ENCODE results near the gene CAST. TPM values are rescaled to one million over a fixed set of nuclear protein-coding genes. Genes with fewer than 3 reads are reported as not detected.

The CAST gene
- total and polyA plus RNA-seq, 7 experiments from 2014 or later = 31.1 to 298 (median 114) TPM

DNA sequence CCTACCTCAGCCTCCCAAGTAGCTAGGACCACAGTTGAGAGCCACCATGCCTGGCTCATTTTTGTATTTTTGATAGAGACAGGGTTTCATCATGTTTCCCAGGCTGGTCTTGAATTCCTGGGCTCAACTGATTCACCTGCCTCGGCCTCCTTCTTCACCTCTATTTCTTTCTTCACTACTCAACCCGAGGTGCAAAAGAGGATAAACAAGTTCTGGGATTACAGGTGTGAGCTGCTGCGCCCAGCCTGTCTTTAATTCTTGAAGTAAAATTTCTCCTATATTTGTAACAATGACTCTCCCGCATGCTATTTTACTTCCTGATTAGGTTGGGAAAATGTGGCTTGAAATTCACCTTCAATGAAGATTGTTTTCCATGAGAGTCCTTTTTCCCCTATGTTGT is 46.4 kb downstream of the CAST start:
- Mint-ChIP-seq H3K4me1 (peaks cover 21 to 72% (median 41%) of the 10 kb centered on the region in 7 donors), H3K4me3 (no peak overlapping the region), H3K9me3 (no peaks in the 10 kb centered on the region)

DNA sequence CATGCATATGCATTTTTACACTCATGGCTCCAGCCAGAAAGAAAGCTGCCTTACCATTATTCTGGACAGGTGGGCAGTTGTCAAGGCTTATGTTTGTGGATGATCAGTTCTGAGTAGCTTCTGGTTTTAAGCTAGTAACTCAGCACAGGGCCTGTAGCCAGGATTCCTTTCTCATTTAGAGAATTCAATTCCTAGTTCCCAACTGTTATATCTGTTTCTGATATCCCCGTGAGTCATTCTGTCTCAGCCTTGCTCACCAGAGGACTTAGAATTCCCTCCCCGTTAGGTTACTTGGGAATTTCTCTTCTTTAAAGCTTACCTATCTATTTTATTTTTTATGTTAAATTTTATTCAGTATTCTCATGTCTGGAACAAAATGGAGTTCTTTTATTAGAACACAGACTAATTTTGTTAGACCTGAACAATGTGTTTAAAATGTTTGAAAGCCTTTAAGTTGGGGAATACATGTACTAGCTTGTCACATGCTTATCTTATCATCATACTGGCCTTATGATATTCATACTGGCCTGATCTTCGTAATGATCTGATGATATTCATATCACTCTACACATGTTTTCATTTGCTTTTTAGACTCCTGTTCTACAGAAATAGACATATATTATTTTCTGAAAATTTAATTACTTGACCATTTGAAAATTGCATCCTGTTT is 47.1 kb downstream of the CAST start:
- ChIA-PET CTCF (no interaction called here), POLR2A (no interaction called here)
- ATAC-seq = no peak
- no peak for DNase-seq
- H3K36me3 Mint-ChIP-seq = peaks cover 0 to 13% (median 8%) of the 10 kb centered on the region in 5 donors
- Histone ChIP-seq H3K9me3 (ENCODE audit: control insufficient read depth in 2 of 3, low read length in 3 of 3) (no peaks in the 10 kb centered on the region), H3K27me3 (ENCODE audit: control insufficient read depth in 2 of 2, insufficient read depth in 2 of 2, low read length in 2 of 2) (no peaks in the 10 kb centered on the region), H3K4me1 (ENCODE audit: control insufficient read depth in 2 of 2, insufficient read depth in 2 of 2, low read length in 2 of 2) (peaks cover under 1 to 8% of the 10 kb centered on the region in 2 donors), H3K36me3 (ENCODE audit: control insufficient read depth in 2 of 3, insufficient read depth in 3 of 3, low read length in 3 of 3) (no peaks in the 10 kb centered on the region), H3K27ac (ENCODE audit: low read depth, low read length) (no peak overlapping the region), H3K4me3 (ENCODE audit: low read length) (no peak overlapping the region)
- no peaks in the 10 kb centered on the region for H3K27me3 Mint-ChIP-seq
- intact Hi-C loops (cut with micrococcal nuclease) = no loop called here
- no peaks in the 10 kb centered on the region for H3K9me3 Mint-ChIP-seq
- H3K27ac Mint-ChIP-seq = no peak overlapping the region
- H3K4me1 Mint-ChIP-seq = peaks cover 17 to 69% (median 34%) of the 10 kb centered on the region in 7 donors
- no peak overlapping the region for H3K4me3 Mint-ChIP-seq

More for the DNA sequence above, 46.4 kb downstream of the CAST start:
- intact Hi-C loops (cut with micrococcal nuclease) = no loop called here
- peaks cover 7 to 8% of the 10 kb centered on the region in 2 donors for H3K4me1 ChIP-seq (ENCODE audit: control insufficient read depth in 2 of 2, insufficient read depth in 2 of 2, low read length in 2 of 2)
- no peaks in the 10 kb centered on the region for H3K9me3 ChIP-seq (ENCODE audit: control insufficient read depth in 2 of 3, low read length in 3 of 3)
- no peaks in the 10 kb centered on the region for H3K27me3 ChIP-seq (ENCODE audit: control insufficient read depth in 2 of 2, insufficient read depth in 2 of 2, low read length in 2 of 2)
- CTCF ChIA-PET = no interaction called here
- no peak overlapping the region for H3K27ac ChIP-seq (ENCODE audit: low read depth, low read length)
- H3K36me3 ChIP-seq (ENCODE audit: control insufficient read depth in 2 of 3, insufficient read depth in 3 of 3, low read length in 3 of 3) = no peaks in the 10 kb centered on the region
- Mint-ChIP-seq H3K36me3 (peaks cover 0 to 13% (median 8%) of the 10 kb centered on the region in 5 donors), H3K27me3 (no peaks in the 10 kb centered on the region), H3K27ac (peak overlapping the region in 3 of 9 donors; percentile 19 to 45 (median 41))
- DNase-seq (no peak), ATAC-seq (no peak)
- H3K4me3 ChIP-seq (ENCODE audit: low read length) = no peak overlapping the region
- POLR2A ChIA-PET = no interaction called here

DNA sequence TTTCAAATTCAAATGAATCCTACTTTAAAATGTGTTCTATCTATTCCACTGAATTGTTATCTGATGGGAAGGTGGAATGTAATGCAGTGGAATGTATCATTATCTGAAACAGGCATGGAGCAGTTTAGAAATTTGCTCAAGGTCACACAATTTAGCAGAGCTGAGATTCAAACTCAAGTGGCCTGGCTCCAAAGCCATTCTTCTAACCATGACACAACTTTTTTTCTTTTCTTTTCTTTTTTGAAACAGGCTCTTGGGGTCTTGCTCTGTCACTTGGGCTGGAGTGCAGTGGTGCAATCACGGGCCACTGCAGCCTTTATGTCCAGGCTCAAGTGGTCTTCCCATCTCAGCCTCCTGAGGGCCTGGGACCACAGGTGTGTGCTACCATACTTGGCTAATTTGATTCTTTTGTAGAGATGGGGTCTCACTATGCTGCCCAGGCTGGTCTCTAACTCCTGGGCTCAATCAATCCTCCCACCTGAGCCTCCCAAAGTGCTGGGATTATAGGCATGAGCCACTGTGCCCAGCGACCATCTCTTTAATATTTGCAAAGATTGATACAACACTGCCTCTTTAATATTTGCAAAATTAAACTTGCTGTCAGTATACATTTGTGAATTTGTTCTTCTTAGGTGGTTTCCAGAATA is 50.0 kb downstream of the CAST start:
- Mint-ChIP-seq H3K4me1 (peaks cover 26 to 73% (median 40%) of the 10 kb centered on the region in 7 donors), H3K36me3 (peaks cover 0 to 17% (median 9%) of the 10 kb centered on the region in 5 donors), H3K27ac (peak overlapping the region in 3 of 9 donors; percentile 21 to 74 (median 65)), H3K9me3 (no peaks in the 10 kb centered on the region), H3K4me3 (no peak overlapping the region), H3K27me3 (no peaks in the 10 kb centered on the region)
- Histone ChIP-seq H3K36me3 (ENCODE audit: control insufficient read depth in 2 of 3, insufficient read depth in 3 of 3, low read length in 3 of 3) (no peaks in the 10 kb centered on the region), H3K9me3 (ENCODE audit: control insufficient read depth in 2 of 3, low read length in 3 of 3) (no peaks in the 10 kb centered on the region), H3K4me3 (ENCODE audit: low read length) (no peak overlapping the region), H3K4me1 (ENCODE audit: control insufficient read depth in 2 of 2, insufficient read depth in 2 of 2, low read length in 2 of 2) (peaks cover 6 to 17% of the 10 kb centered on the region in 2 donors), H3K27ac (ENCODE audit: low read depth, low read length) (no peak overlapping the region), H3K27me3 (ENCODE audit: control insufficient read depth in 2 of 2, insufficient read depth in 2 of 2, low read length in 2 of 2) (no peaks in the 10 kb centered on the region)
- CTCF ChIA-PET = interaction anchor here (0.8 kb wide), 1 partner anchor 98 kb away, joined by 3 read pairs; no protein-coding TSS in a partner anchor
- intact Hi-C loops (cut with micrococcal nuclease) = no loop called here
- no peak for DNase-seq
- ATAC-seq = no peak
- POLR2A ChIA-PET = no interaction called here

DNA sequence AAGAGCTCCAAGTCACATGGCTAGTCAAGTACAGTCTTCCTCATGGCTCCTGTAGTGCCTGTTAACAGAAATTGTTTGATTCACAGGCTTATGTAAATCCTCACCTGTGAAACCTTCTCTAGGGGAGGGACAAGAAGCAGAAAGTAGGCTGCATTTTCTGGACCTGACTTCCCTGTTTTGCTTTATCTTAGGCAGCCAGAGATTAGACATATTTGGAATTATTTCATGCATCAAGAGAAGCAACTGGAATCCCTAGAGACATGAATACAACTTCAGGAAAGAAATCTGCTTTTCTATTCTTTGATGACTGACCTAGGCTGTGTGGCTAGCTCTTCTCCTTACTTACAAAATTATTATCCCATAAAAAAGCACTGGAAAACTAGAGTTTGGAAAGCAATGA is 52.3 kb downstream of the CAST start:
- peak overlapping the region; percentile 29 for H3K27ac ChIP-seq (ENCODE audit: low read depth, low read length)
- Mint-ChIP-seq H3K4me3 (peak overlapping the region in 2 of 10 donors; percentile 3 to 48), H3K27ac (peak overlapping the region; percentile 35 to 89 (median 80)), H3K27me3 (no peaks in the 10 kb centered on the region), H3K9me3 (no peaks in the 10 kb centered on the region), H3K4me1 (peaks cover 32 to 78% (median 55%) of the 10 kb centered on the region in 7 donors), H3K36me3 (peaks cover 0 to 20% (median 18%) of the 10 kb centered on the region in 5 donors)
- H3K27me3 ChIP-seq (ENCODE audit: control insufficient read depth in 2 of 2, insufficient read depth in 2 of 2, low read length in 2 of 2) = no peaks in the 10 kb centered on the region
- ATAC-seq (no peak), DNase-seq (no peak)
- no peaks in the 10 kb centered on the region for H3K9me3 ChIP-seq (ENCODE audit: control insufficient read depth in 2 of 3, low read length in 3 of 3)
- H3K4me3 ChIP-seq (ENCODE audit: low read length) = no peak overlapping the region
- POLR2A ChIA-PET = interaction anchor here (1.1 to 1.3 kb wide), 2 partner anchors 11 to 53 kb away, joined by 3 to 6 read pairs; no protein-coding TSS in a partner anchor
- peaks cover 6 to 17% of the 10 kb centered on the region in 2 donors for H3K4me1 ChIP-seq (ENCODE audit: control insufficient read depth in 2 of 2, insufficient read depth in 2 of 2, low read length in 2 of 2)
- H3K36me3 ChIP-seq (ENCODE audit: control insufficient read depth in 2 of 3, insufficient read depth in 3 of 3, low read length in 3 of 3) = no peaks in the 10 kb centered on the region
- CTCF ChIA-PET = interaction anchor here (1.1 to 1.5 kb wide), 3 partner anchors 15 to 369 kb away, joined by 3 to 4 read pairs (median 3); no protein-coding TSS in a partner anchor
- intact Hi-C loops (cut with micrococcal nuclease) = loop anchor here (1.0 to 2.0 kb wide), 3 partner anchors 11 to 20 kb away; no protein-coding TSS in a partner anchor

DNA sequence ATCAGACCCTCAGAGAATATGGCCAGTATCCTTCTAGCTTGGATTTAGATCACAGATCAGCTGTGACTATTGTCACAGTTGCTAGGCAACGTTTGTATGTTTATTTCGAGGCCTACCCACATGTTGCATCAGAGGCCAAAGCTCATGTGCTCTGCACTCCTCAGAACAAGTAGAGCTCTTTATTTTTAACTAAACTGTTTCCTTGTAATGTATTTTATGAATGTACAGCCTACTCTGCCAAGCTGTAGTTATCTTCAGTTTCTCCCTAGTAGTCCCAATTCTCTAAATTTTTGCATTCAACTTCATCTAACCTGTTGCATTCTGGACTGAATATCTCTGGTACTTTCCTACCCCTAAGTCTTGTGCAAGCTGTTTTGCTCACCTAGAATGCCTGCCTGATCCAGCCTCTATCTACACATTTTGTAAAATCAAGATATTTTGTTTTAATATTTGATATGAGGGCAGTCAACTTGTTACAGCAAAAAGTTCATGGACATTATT is 52.8 kb downstream of the CAST start:
- Mint-ChIP-seq H3K4me3 (peak overlapping the region in 3 of 10 donors; percentile 3 to 48 (median 29)), H3K27ac (peak overlapping the region; percentile 35 to 89 (median 80)), H3K27me3 (no peaks in the 10 kb centered on the region), H3K4me1 (peaks cover 32 to 78% (median 52%) of the 10 kb centered on the region in 7 donors), H3K9me3 (no peaks in the 10 kb centered on the region), H3K36me3 (peaks cover 0 to 20% (median 18%) of the 10 kb centered on the region in 5 donors)
- intact Hi-C loops (cut with micrococcal nuclease) = loop anchor here (1.0 to 2.0 kb wide), 3 partner anchors 12 to 20 kb away; no protein-coding TSS in a partner anchor
- Histone ChIP-seq H3K4me1 (ENCODE audit: control insufficient read depth in 2 of 2, insufficient read depth in 2 of 2, low read length in 2 of 2) (peaks cover 6 to 17% of the 10 kb centered on the region in 2 donors), H3K27me3 (ENCODE audit: control insufficient read depth in 2 of 2, insufficient read depth in 2 of 2, low read length in 2 of 2) (no peaks in the 10 kb centered on the region), H3K36me3 (ENCODE audit: control insufficient read depth in 2 of 3, insufficient read depth in 3 of 3, low read length in 3 of 3) (no peaks in the 10 kb centered on the region), H3K4me3 (ENCODE audit: low read length) (no peak overlapping the region), H3K9me3 (ENCODE audit: control insufficient read depth in 2 of 3, low read length in 3 of 3) (no peaks in the 10 kb centered on the region), H3K27ac (ENCODE audit: low read depth, low read length) (peak overlapping the region; percentile 29)
- ChIA-PET POLR2A (interaction anchor here (1.1 to 1.3 kb wide), 2 partner anchors 12 to 53 kb away, joined by 3 to 6 read pairs; no protein-coding TSS in a partner anchor), CTCF (interaction anchor here (1.1 to 1.5 kb wide), 3 partner anchors 14 to 370 kb away, joined by 3 to 4 read pairs (median 3); no protein-coding TSS in a partner anchor)
- DNase-seq (peak in 7 of 9 donors; percentile 28 to 64 (median 55)), ATAC-seq (peak; percentile 87)

DNA sequence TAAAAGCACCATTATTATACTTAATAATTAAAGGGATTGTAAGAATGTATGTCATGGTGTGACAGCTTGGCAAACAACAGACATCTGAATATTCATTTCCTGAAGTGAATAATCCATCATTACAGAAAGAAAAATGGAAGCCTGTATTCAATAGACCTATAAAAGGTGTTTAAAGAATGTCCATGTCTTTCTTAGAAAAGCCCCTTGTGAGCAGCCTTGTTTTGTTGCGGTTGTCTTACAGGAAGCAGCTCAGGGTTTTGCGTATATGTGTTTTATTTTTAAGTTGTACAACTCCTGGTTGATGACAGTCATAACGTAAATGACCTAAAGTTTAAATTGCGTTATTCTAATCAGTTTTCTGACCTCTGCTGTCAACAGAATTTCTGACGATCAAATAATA is 53.8 kb downstream of the CAST start:
- H3K27ac ChIP-seq (ENCODE audit: low read depth, low read length) = no peak overlapping the region
- no peaks in the 10 kb centered on the region for H3K27me3 Mint-ChIP-seq
- ATAC-seq (peak; percentile 39), DNase-seq (peak in 2 of 9 donors; percentile 39 to 43)
- intact Hi-C loops (cut with micrococcal nuclease) = loop anchor here in 1 of 2 donors (2.0 kb wide), 1 partner anchor 13 kb away; no protein-coding TSS in a partner anchor
- H3K4me1 Mint-ChIP-seq = peaks cover 32 to 79% (median 52%) of the 10 kb centered on the region in 7 donors
- no peaks in the 10 kb centered on the region for H3K36me3 ChIP-seq (ENCODE audit: control insufficient read depth in 2 of 3, insufficient read depth in 3 of 3, low read length in 3 of 3)
- ChIA-PET POLR2A (no interaction called here), CTCF (no interaction called here)
- peak overlapping the region in 6 of 9 donors; percentile 1 to 89 (median 60) for H3K27ac Mint-ChIP-seq
- H3K4me1 ChIP-seq (ENCODE audit: control insufficient read depth in 2 of 2, insufficient read depth in 2 of 2, low read length in 2 of 2) = peaks cover 6 to 17% of the 10 kb centered on the region in 2 donors
- peak overlapping the region in 1 of 10 donors; percentile 30 for H3K4me3 Mint-ChIP-seq
- no peak overlapping the region for H3K4me3 ChIP-seq (ENCODE audit: low read length)
- no peaks in the 10 kb centered on the region for H3K27me3 ChIP-seq (ENCODE audit: control insufficient read depth in 2 of 2, insufficient read depth in 2 of 2, low read length in 2 of 2)
- no peaks in the 10 kb centered on the region for H3K9me3 Mint-ChIP-seq
- no peaks in the 10 kb centered on the region for H3K9me3 ChIP-seq (ENCODE audit: control insufficient read depth in 2 of 3, low read length in 3 of 3)
- H3K36me3 Mint-ChIP-seq = peaks cover 0 to 20% (median 18%) of the 10 kb centered on the region in 5 donors
